NOMO-1 (cell line): ENCODE data around the gene CMTM5.

Experiments used
- DNase-seq, 2 experiments: peaks; one replicate each; lab custom pipeline; 2025; ENCODE audit not compliant: unreplicated experiment in 2 of 2; lab: John Stamatoyannopoulos, UW

CMTM5 gene, protein sequence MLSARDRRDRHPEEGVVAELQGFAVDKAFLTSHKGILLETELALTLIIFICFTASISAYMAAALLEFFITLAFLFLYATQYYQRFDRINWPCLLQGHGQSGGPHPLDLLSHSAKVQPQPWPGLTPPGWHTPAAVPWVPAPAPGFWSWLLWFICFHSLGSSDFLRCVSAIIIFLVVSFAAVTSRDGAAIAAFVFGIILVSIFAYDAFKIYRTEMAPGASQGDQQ

DNA sequence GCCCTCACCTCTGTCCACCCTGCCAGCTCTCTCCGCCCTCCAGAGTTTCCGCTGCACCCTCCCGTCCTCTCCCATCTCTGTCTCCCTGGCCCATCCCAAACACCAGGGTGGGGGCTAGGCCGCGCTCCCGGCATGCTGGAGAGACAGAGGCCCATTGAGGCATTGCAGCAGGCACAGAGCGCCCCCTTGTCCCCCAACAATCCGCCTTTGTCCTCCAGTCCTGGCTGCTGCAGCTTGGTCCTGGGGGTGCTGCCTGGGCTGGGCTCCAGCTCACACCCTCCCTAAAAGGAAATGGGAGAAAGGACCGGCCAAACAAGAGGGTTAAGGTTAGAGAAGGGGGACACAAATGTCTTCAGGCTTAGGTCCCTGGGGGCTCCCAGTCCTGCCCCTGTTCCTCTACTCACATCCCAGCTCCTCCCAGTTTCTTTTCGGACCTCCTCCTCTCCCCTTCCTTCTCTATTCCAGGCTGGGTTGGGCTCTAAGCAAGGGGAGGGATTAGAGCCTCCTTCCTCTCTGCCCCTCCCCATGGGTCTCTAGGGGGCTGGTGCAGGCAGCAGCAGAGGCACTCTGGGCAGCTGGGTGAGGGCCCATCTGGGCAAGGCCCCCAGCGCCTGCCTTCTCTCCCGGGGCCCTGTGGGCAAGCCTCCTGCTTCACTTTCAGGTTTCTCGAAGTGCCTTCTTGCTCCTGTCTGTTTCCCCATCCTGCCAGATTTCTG, at the start of gene CMTM5:
TSS of gene CMTM5 (plus strand) at position 565 of the 716 bp plus-strand sequence. CDS start 206 bp downstream, outside the sequence.
- no peak for DNase-seq

DNA sequence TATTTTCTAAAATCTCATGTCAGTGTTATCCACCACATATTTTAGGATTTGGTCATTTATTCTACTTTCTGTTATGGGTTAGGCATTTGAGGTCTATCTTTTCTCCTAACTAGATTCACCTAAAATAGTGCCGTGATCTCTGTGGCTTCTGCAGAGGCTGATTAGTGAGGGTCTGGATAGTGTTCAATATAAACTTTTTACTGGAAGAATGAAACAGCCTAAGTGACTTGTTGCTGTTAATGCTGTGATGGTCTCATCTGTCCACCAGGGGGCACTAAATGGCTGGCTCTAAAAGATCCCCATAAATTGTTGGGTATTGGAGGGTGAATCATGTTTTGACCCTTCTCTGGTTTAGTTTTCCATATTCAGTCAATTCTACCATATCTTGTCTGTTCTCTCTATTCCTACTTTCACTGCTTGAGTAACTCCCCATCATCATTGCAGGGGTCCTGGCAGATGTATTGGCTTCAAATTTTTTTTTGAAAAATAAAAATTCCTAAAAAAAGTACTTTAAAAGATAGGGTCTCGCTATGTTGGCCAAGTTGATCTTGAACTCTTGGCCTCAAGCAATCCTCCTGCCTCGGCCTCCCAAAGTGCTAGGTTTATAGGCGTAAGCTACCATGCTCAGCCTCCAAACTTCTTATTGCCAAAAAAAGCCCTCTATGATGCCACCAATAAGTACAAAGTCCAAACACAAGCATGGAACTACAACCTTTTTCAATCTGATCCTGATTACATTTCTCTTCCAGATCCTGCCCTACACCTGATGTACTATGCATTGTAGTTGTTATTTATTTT, 48.7 kb upstream of the CMTM5 start:
- peak; percentile 50 to 63 for DNase-seq

DNA sequence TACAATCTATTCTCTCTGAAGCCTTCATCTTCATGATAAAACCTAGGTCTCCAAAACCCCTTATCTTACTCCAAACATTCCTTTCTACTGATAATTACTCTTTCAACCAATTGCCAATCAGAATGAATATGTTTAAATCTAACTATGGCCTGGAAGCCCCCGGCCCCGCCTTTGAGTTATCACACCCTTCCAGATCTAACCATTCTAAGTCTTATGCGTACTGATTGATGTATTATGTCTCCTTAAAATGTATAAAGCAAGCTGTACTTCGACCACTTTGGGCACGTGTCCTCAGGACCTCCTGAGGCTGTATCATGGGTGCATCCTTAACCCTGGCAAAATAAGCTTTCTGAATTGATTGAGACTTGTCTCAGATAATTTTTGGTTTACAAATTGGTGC, 41.2 kb upstream of the CMTM5 start:
- DNase-seq: no peak

GRCh38 chr14:23339506-23340268, 37.2 kb upstream of the CMTM5 start:
- DNase-seq: no peak

DNA sequence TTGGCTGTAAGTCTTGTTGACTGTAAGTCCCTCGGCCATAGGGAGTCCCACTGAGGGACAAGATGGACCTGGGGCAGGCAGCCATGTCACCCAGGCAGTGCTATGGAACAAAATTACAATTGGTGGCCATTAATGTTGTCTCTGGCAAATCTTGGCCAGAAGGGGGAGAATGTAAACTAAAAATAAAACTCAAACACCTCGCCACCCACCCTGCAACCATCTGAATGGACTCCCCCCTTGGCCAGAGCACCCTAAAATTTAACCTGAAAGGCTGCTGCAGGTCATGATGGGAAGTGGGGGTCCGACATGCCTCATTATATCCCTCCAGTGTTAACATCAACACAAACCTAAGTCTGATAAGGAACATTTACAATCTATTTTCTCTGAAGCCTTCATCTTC, 32.4 kb upstream of the CMTM5 start:
- no peak for DNase-seq

- DNase-seq: no peak
These were observed 30.7 kb upstream of the CMTM5 start for GRCh38 chr14:23345987-23346692.

- no peak for DNase-seq
These were observed 30.0 kb upstream of the CMTM5 start for GRCh38 chr14:23346693-23347405.

- DNase-seq: no peak
These were observed 29.2 kb upstream of the CMTM5 start for GRCh38 chr14:23347406-23348296.

- no peak for DNase-seq
These were observed 28.6 kb upstream of the CMTM5 start for GRCh38 chr14:23348297-23348655.

GRCh38 chr14:23349156-23349845, 27.5 kb upstream of the CMTM5 start:
- no peak for DNase-seq

GRCh38 chr14:23351681-23352505, 25.0 kb upstream of the CMTM5 start:
- no peak for DNase-seq

- DNase-seq: no peak
These were observed 24.1 kb upstream of the CMTM5 start, which contains the start of gene SLC22A17 for GRCh38 chr14:23352506-23353432. SLC22A17 (minus strand) TSS chr14:23352887.

GRCh38 chr14:23353433-23353780, 23.4 kb upstream of the CMTM5 start:
- DNase-seq: no peak

- DNase-seq: no peak
These were observed 21.9 kb upstream of the CMTM5 start for GRCh38 chr14:23354990-23355389.

DNA sequence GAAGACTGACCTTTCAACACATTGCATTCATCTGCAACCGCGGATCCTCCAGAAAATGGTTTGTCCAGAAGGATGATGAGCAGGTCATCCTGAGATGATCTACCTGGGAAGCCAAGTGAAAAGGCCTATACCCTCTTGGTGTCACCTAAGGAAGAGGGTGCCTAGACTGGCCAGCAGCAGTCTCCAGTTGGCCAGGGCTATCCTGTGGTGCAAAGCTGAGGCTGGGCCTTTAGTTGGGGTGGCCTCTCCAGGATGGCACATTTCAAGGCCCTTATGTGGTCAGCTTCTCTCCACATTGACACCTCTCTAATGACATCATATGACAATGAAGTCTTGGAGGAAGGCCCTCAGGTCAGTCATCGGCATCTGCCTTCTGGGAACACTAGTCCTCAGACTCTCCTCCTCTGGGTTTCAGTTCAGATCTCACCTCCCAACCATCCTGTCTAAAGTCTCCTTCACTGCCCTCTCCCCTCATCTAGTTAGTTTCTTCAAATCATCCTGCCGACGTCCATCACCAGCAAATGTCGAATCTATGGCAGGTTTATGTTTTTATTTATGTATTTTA, 20.9 kb upstream of the CMTM5 start:
- DNase-seq: no peak

- DNase-seq: no peak
These were observed 20.2 kb upstream of the CMTM5 start for GRCh38 chr14:23356662-23357061.
